K562 (cell line): ENCODE data around the gene SLC8A2. TPM values are rescaled to one million over a fixed set of nuclear protein-coding genes. Genes with fewer than 3 reads are reported as not detected.

Experiments used
- ATAC-seq: fragments of 200-7000 bp; cut with Tn5 transposase; 3 replicates; pipeline ENCODE4 v1.9.1; 2020; ENCODE audit warnings: moderate library complexity
- BruUV-seq: library from RNA; stranded (reverse); fragments of 400-500 nt; replicated peaks from 2 replicates; lab custom pipeline; 2021; lab: Mats Ljungman, UMichigan
- CTCF ChIA-PET: fragments of 300-600 bp; formaldehyde crosslinking; extraction: SDS; loops from one replicate; lab custom pipeline; 2021; ENCODE audit warnings: low intra/inter-chr PET ratio; lab: Yijun Ruan, JAX
- POLR2A ChIA-PET: fragments of 300-600, 350-650 bp; sonication (Branson Sonifier 250); formaldehyde crosslinking; extraction: SDS; loops from one replicate; lab custom pipeline; 2021; ENCODE audit warnings: antibody characterized with exemption, inconsistent platforms; lab: Yijun Ruan, JAX
- DNase-seq, 4 experiments: peaks; one replicate each; pipeline versions ENCODE4 v3.0.0 to v3.0.0-alpha.2; 2011 to 2018; ENCODE audit warnings: low spot score in 3 of 4, mixed read lengths in 3 of 4; ENCODE audit errors: extremely low read depth in 1 of 4
- FAIRE-seq: peaks from 2 replicates; lab custom pipeline; 2011; peaks lifted over from hg19 to GRCh38; lab: Jason Lieb, UNC
- H2AFZ ChIP-seq: 2 replicates; pipeline ENCODE4 v1.6.0; 2011; ENCODE audit warnings: low read depth, low read length, control low read depth, inconsistent platforms
- H3K27ac ChIP-seq: fragments of 200-600 bp; 3 replicates; pipeline ENCODE4 v1.8.0; 2011; ENCODE audit warnings: low read depth, mild to moderate bottlenecking, control low read depth, inconsistent platforms, low read length, moderate library complexity, mixed read lengths; ENCODE audit errors: extremely low read depth
- H3K27me3 ChIP-seq, 2 experiments: fragments of 300-600 bp in 1 of 2; 2 replicates in 1 of 2; 3 replicates in 1 of 2; pipeline versions ENCODE4 v1.6.0 to v1.8.0; 2011; ENCODE audit warnings: inconsistent platforms in 2 of 2, low read length in 2 of 2, mild to moderate bottlenecking in 1 of 2, mixed read lengths in 1 of 2, moderate library complexity in 1 of 2; ENCODE audit not compliant: control insufficient read depth in 2 of 2, insufficient read depth in 2 of 2
- H3K36me3 ChIP-seq: fragments of 300-600 bp; 3 replicates; pipeline ENCODE4 v1.8.0; 2011; ENCODE audit warnings: mild to moderate bottlenecking, low read length, inconsistent platforms; ENCODE audit not compliant: control insufficient read depth, insufficient read depth
- H3K4me1 ChIP-seq, 2 experiments: fragments of 200-600 bp in 1 of 2; replicated peaks in 1 of 2; 2 replicates in 1 of 2; 3 replicates in 1 of 2; pipeline versions ENCODE4 v1.5.1 to v1.8.0; 2011; ENCODE audit warnings: inconsistent platforms in 2 of 2, low read length in 2 of 2, mild to moderate bottlenecking in 1 of 2, mixed read lengths in 1 of 2, moderate library complexity in 1 of 2; ENCODE audit not compliant: control insufficient read depth in 2 of 2, insufficient read depth in 2 of 2
- H3K4me2 ChIP-seq: 2 replicates; pipeline ENCODE4 v1.6.1; 2011; ENCODE audit warnings: low read length, control low read depth, inconsistent platforms, mixed read lengths; ENCODE audit not compliant: insufficient read depth
- H3K4me3 ChIP-seq: fragments of 200-600 bp; sonication (generic), shearing (Covaris generic); 2 replicates; pipeline ENCODE4 v1.5.1; 2016; ENCODE audit warnings: control low read depth, inconsistent platforms
- H3K79me2 ChIP-seq: fragments of 200-600 bp; 3 replicates; pipeline ENCODE4 v1.8.0; 2011; ENCODE audit warnings: low read length, inconsistent platforms; ENCODE audit not compliant: control insufficient read depth, insufficient read depth
- H3K9ac ChIP-seq, 2 experiments: 2 replicates each; pipeline versions ENCODE4 v1.6.0 to v1.6.1; 2011; ENCODE audit warnings: low read depth in 2 of 2, low read length in 2 of 2, control low read depth in 1 of 2, inconsistent platforms in 1 of 2, mild to moderate bottlenecking in 1 of 2, mixed read lengths in 1 of 2; ENCODE audit not compliant: insufficient read depth in 1 of 2
- H3K9me1 ChIP-seq: one replicate; pipeline ENCODE4 v1.6.0; 2011; ENCODE audit warnings: inconsistent platforms, mild to moderate bottlenecking, low read length, moderate library complexity; ENCODE audit not compliant: control insufficient read depth, insufficient read depth
- H3K9me3 ChIP-seq: replicated peaks from 2 replicates; pipeline ENCODE4 v1.5.1; 2011; ENCODE audit warnings: low read depth, low read length, inconsistent platforms; ENCODE audit not compliant: control insufficient read depth, insufficient read depth
- H4K20me1 ChIP-seq: replicated peaks from 2 replicates; pipeline ENCODE4 v1.6.1; 2011; ENCODE audit warnings: low read length, inconsistent platforms, mixed read lengths; ENCODE audit not compliant: control insufficient read depth, insufficient read depth
- BRF1 ChIP-seq: IDR thresholded peaks from 3 replicates; pipeline ENCODE4 v1.6.1; 2011; ENCODE audit warnings: borderline replicate concordance, mild to moderate bottlenecking; ENCODE audit not compliant: insufficient read length; ENCODE audit errors: extremely low read depth
- KLF13 ChIP-seq: fragments of 450-650 bp; IDR thresholded peaks from 2 replicates; pipeline ENCODE4 v1.6.1; 2016; ENCODE audit warnings: missing genetic modification characterization, low read depth, mild to moderate bottlenecking, missing compliant biosample characterization, moderate library complexity, borderline replicate concordance
- POLR2AphosphoS5 ChIP-seq: IDR thresholded peaks from 2 replicates; pipeline ENCODE4 v1.6.1; 2011; ENCODE audit warnings: mild to moderate bottlenecking, low read depth, low read length, moderate library complexity; ENCODE audit not compliant: control insufficient read depth, insufficient read depth
- TAL1 ChIP-seq: fragments of 450-650 bp; IDR thresholded peaks from 2 replicates; pipeline ENCODE4 v1.6.1; 2016; ENCODE audit warnings: mild to moderate bottlenecking
- WHSC1 ChIP-seq: IDR thresholded peaks from one replicate; pipeline ENCODE4 v1.6.1; 2012; ENCODE audit warnings: low read length, control low read depth, inconsistent platforms
- ZFP36 ChIP-seq: fragments of 150-350 bp; IDR thresholded peaks from 2 replicates; pipeline ENCODE4 v1.6.1; 2018; ENCODE audit warnings: low read length, low read depth; ENCODE audit not compliant: partially characterized antibody
- ZKSCAN8 ChIP-seq: fragments of 200-800 bp; sonication (Bioruptor generic); IDR thresholded peaks from 2 replicates; pipeline ENCODE4 v1.6.1; 2016; ENCODE audit warnings: missing genetic modification characterization, missing compliant biosample characterization
- WGBS: fragments of 100-300 bp; shearing (Covaris generic); methylation state at CpG from one replicate; pipeline ENCODE4 v1.1.6; 2016; ENCODE audit warnings: low coverage, mixed read lengths; ENCODE audit not compliant: insufficient coverage; ENCODE audit errors: missing lambda C conversion rate; 5-methylcytosine and 5-hydroxymethylcytosine counted together
- in situ Hi-C: fragments of 300-500 bp; cut with MboI; formaldehyde crosslinking; loops from 4 replicates; pipeline ENCODE4 v1.15.0; 2018; ENCODE audit warnings: inconsistent platforms, mixed read lengths
- intact Hi-C: fragments of 100-400 bp; cut with micrococcal nuclease; formaldehyde crosslinking; loops from 2 replicates; pipeline ENCODE4 v1.14.2; 2022
- polyA plus RNA-seq, 8 experiments: library from polyadenylated mRNA; depleted of rRNA in 4 of 8; stranded (reverse) in 5 of 8; unstranded in 3 of 8; fragments of >200 nt; fragmentation: Nextera tagmentation in 2 of 8; fragmentation: Illumina TruSeq in 1 of 8; extraction: Ambion mirVana in 2 of 8; extraction: Trizol in 1 of 8; gene quantifications; 2 replicates each; pipeline versions ENCODE4 v1.2.1 to v1.2.3, GENCODE V29; 2011 to 2014; ENCODE audit warnings: inconsistent platforms in 1 of 8, missing spikeins in 1 of 8
- total RNA-seq, 7 experiments: library from RNA; depleted of rRNA in 6 of 7; stranded (reverse); fragments of >200 nt in 6 of 7; fragmentation: Illumina TruSeq in 2 of 7; extraction: Trizol in 2 of 7; gene quantifications; 2 replicates each; pipeline versions ENCODE4 v1.2.1 to v1.2.3, GENCODE V29; 2011 to 2021; ENCODE audit warnings: low replicate concordance in 1 of 7
- TF ChIP-seq, protein P1 (sequence below): fragments of 450-650 bp; formaldehyde crosslinking; IDR thresholded peaks from 2 replicates; pipeline ENCODE4 v1.4.0; 2022; ENCODE audit warnings: mild to moderate bottlenecking, moderate library complexity
- TF ChIP-seq, protein P2 (sequence below): fragments of 250-450 bp; sonication (Bioruptor Pico); IDR thresholded peaks from 2 replicates; pipeline ENCODE4 v1.9.0; 2021; ENCODE audit warnings: mild to moderate bottlenecking, inconsistent platforms

The SLC8A2 gene
- total and polyA plus RNA-seq, 9 of the 15 experiments (the other 6 are each of a cell fraction or from before 2014, with no cell fraction given) = 0.07 to 0.66 (median 0.24) TPM; not detected in 3

DNA sequence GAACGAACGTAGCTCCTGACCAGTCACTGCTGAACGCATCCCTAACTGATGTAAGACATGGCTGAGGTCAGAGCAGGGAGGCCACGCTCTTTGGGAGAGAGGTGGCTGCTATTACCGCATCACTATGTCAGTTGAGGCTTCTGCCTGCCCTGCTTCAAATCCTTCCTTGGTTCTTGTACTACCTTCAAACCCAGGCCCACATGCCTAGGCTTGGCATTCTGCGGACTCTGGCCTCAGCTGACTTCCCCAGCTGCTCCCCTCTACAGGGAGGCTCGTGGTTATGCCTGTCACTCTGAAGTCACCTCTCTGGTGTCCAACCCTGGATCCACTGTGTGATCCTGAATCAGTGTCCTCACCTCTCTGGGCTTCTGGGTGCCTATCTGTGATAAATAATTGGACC is 37.6 kb downstream of the SLC8A2 start:
- WGBS = 11% methylated on average over 7 of the region's 7 CpGs
- intact Hi-C loops (no loop called here), in situ Hi-C loops (no loop called here)
- Histone ChIP-seq H3K4me2 (no peak overlapping the region), H3K9me1 (peaks cover 3% of the 10 kb centered on the region), H3K4me1 (peaks cover 0 to 19% of the 10 kb centered on the region in 2 experiments; a peak in 2 of 5 replicates), H3K9me3 (no peaks in the 10 kb centered on the region), H3K79me2 (no peaks in the 10 kb centered on the region), H3K36me3 (no peaks in the 10 kb centered on the region), H4K20me1 (peaks cover 22% of the 10 kb centered on the region; the same call in 1 of the 2 replicates), H3K9ac (no peak overlapping the region), H3K27me3 (peaks cover 0 to 13% of the 10 kb centered on the region in 2 experiments; a peak in 1 of 5 replicates), H2AFZ (no peak overlapping the region), H3K27ac (no peak overlapping the region), H3K4me3 (no peak overlapping the region)
- no TSS peak for BruUV-seq
- TF ChIP-seq BRF1 (no peak), TAL1 (no peak), POLR2AphosphoS5 (peak; percentile 48; the same call in 1 of the 2 replicates), ZFP36 (peak; percentile 16), KLF13 (tag) (no peak), ZKSCAN8 (CRISPR knock-in tag) (no peak), WHSC1 (no peak)
- TF ChIP-seq, protein P1, sequence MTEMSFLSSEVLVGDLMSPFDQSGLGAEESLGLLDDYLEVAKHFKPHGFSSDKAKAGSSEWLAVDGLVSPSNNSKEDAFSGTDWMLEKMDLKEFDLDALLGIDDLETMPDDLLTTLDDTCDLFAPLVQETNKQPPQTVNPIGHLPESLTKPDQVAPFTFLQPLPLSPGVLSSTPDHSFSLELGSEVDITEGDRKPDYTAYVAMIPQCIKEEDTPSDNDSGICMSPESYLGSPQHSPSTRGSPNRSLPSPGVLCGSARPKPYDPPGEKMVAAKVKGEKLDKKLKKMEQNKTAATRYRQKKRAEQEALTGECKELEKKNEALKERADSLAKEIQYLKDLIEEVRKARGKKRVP (CRISPR knock-in tag) = no peak
- TF ChIP-seq, protein P2, sequence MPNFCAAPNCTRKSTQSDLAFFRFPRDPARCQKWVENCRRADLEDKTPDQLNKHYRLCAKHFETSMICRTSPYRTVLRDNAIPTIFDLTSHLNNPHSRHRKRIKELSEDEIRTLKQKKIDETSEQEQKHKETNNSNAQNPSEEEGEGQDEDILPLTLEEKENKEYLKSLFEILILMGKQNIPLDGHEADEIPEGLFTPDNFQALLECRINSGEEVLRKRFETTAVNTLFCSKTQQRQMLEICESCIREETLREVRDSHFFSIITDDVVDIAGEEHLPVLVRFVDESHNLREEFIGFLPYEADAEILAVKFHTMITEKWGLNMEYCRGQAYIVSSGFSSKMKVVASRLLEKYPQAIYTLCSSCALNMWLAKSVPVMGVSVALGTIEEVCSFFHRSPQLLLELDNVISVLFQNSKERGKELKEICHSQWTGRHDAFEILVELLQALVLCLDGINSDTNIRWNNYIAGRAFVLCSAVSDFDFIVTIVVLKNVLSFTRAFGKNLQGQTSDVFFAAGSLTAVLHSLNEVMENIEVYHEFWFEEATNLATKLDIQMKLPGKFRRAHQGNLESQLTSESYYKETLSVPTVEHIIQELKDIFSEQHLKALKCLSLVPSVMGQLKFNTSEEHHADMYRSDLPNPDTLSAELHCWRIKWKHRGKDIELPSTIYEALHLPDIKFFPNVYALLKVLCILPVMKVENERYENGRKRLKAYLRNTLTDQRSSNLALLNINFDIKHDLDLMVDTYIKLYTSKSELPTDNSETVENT (CRISPR knock-in tag) = no peak
- CTCF ChIA-PET = no interaction called here
- POLR2A ChIA-PET = interaction anchor here (0.6 to 1.6 kb wide), 3 partner anchors 13 to 295 kb away, joined by 3 to 4 read pairs (median 4); no protein-coding TSS in a partner anchor
- FAIRE-seq (peak; percentile 11), ATAC-seq (no peak), DNase-seq (peak in 1 of 4 experiments; percentile 4)
